Keratinocyte (primary cell): Measurements from ENCODE around the gene MYL5. TPM values are rescaled to one million over a fixed set of nuclear protein-coding genes. Genes with fewer than 3 reads are reported as not detected.

ENCODE experiments used
- DNase-seq: peaks from one replicate; pipeline ENCODE4 v3.0.0-alpha.2; 2011; ENCODE audit warnings: low read depth, missing footprints, low spot score
- FAIRE-seq: peaks from 2 replicates; lab custom pipeline; 2011; peaks lifted over from hg19 to GRCh38; lab: Jason Lieb, UNC
- H2AFZ ChIP-seq: 2 replicates; pipeline ENCODE4 v1.6.0; 2012; ENCODE audit warnings: low read length, control low read depth, inconsistent platforms; ENCODE audit not compliant: control insufficient read depth
- H3K27ac ChIP-seq: 2 replicates; pipeline ENCODE4 v1.5.1; 2011; ENCODE audit warnings: low read length; ENCODE audit not compliant: control insufficient read depth, insufficient read depth
- H3K27me3 ChIP-seq: 3 replicates; pipeline ENCODE4 v1.6.0; 2011; ENCODE audit warnings: low read length; ENCODE audit not compliant: control insufficient read depth, insufficient read depth; ENCODE audit errors: extremely low read depth
- H3K36me3 ChIP-seq, 2 experiments: 2 replicates in 1 of 2; 3 replicates in 1 of 2; pipeline ENCODE4 v1.5.1; 2011; ENCODE audit warnings: low read length in 2 of 2, mild to moderate bottlenecking in 1 of 2; ENCODE audit not compliant: control insufficient read depth in 2 of 2, insufficient read depth in 2 of 2; ENCODE audit errors: extremely low read depth in 1 of 2
- H3K4me1 ChIP-seq: 3 replicates; pipeline ENCODE4 v1.5.1; 2011; ENCODE audit warnings: low read length; ENCODE audit not compliant: control insufficient read depth, insufficient read depth; ENCODE audit errors: extremely low read depth
- H3K4me2 ChIP-seq: 3 replicates; pipeline ENCODE4 v1.6.0; 2011; ENCODE audit warnings: low read depth, low read length; ENCODE audit not compliant: control insufficient read depth, insufficient read depth; ENCODE audit errors: extremely low read depth
- H3K4me3 ChIP-seq, 3 experiments: fragments of 200-600 bp in 1 of 3; sonication (generic) in 1 of 3; 2 replicates in 2 of 3; 3 replicates in 1 of 3; pipeline ENCODE4 v1.5.1; 2011 to 2016; ENCODE audit warnings: low read length in 3 of 3, mild to moderate bottlenecking in 3 of 3, control low read depth in 2 of 3, inconsistent platforms in 1 of 3, low read depth in 1 of 3, mixed read lengths in 1 of 3, mixed run types in 1 of 3, moderate library complexity in 1 of 3; ENCODE audit not compliant: control insufficient read depth in 2 of 3, insufficient read depth in 2 of 3; ENCODE audit errors: extremely low read depth in 1 of 3
- H3K79me2 ChIP-seq: 2 replicates; pipeline ENCODE4 v1.6.0; 2012; ENCODE audit warnings: low read length; ENCODE audit not compliant: control insufficient read depth, insufficient read depth
- H3K9ac ChIP-seq: 3 replicates; pipeline ENCODE4 v1.6.0; 2011; ENCODE audit warnings: low read length; ENCODE audit not compliant: control insufficient read depth, insufficient read depth; ENCODE audit errors: extremely low read depth
- H3K9me1 ChIP-seq: 3 replicates; pipeline ENCODE4 v1.6.0; 2011; ENCODE audit warnings: low read length; ENCODE audit not compliant: control insufficient read depth, insufficient read depth; ENCODE audit errors: extremely low read depth
- H3K9me3 ChIP-seq: 2 replicates; pipeline ENCODE4 v1.5.1; 2012; ENCODE audit warnings: low read depth, low read length; ENCODE audit not compliant: control insufficient read depth
- H4K20me1 ChIP-seq: 3 replicates; pipeline ENCODE4 v1.6.0; 2011; ENCODE audit warnings: low read length; ENCODE audit not compliant: control insufficient read depth, insufficient read depth; ENCODE audit errors: extremely low read depth
- EZH2 ChIP-seq: IDR thresholded peaks from one replicate; pipeline ENCODE4 v1.6.1; 2012; ENCODE audit warnings: inconsistent platforms, mild to moderate bottlenecking, low read length, moderate library complexity
- dilution Hi-C: fragments of 300-500 bp; cut with MboI; formaldehyde crosslinking; loops from one replicate; pipeline ENCODE4 v1.7.0; 2020; ENCODE audit warnings: low sequenced_read_pairs; ENCODE audit not compliant: extremely low pct_ligation_motif_present
- polyA plus RNA-seq, 5 experiments: library from polyadenylated mRNA; depleted of rRNA in 3 of 5; stranded (reverse) in 3 of 5; stranded (forward) in 1 of 5; unstranded in 1 of 5; fragments of >200 nt; gene quantifications; 1 replicate in 1 of 5; 2 replicates in 3 of 5; 3 replicates in 1 of 5; pipeline versions ENCODE4 v1.2.1 to v1.2.3, GENCODE V29; 2011 to 2012; ENCODE audit warnings: missing spikeins in 2 of 5, low read depth in 1 of 5, low replicate concordance in 1 of 5
- TF ChIP-seq, protein P1 (sequence below), 3 experiments: IDR thresholded peaks in 1 of 3; conservative IDR thresholded peaks in 1 of 3; optimal IDR thresholded peaks in 1 of 3; 2 replicates in 2 of 3; 3 replicates in 1 of 3; pipeline versions ENCODE3 to v1.5.1; 2011; ENCODE audit warnings: low read length in 3 of 3, mild to moderate bottlenecking in 3 of 3, moderate library complexity in 2 of 3, control low read depth in 1 of 3, inconsistent platforms in 1 of 3; ENCODE audit not compliant: insufficient read depth in 2 of 3; ENCODE audit errors: extremely low read depth in 1 of 3

MYL5 gene
- polyA plus RNA-seq, 1 donor (not counting 4 experiments of a cell fraction or from before 2014, with no cell fraction given), result 8.0 TPM

DNA sequence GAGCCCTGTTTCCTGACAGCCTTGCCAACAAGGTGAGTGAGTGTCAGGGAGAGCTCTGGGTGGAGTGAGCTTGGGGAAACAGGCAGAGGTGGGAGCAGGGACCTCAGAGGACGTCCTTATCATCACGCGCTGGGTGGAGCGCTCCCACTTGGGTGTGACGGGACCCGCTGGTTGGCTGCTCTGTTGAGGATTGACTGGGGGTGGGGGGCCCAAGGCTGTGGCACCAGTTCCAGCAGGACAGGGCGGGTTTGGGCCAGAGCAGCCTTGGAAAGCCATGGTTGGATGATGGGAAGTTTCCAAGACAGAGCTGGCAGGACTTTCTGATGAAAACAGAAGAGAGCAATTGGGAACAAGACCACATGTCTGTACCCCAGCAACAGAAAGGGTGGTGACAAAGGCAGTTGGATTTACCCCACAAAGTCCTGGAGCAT lies 28.3 kb downstream of the MYL5 start:
- Histone ChIP-seq H3K4me3 (no peak overlapping the region), H4K20me1 (no peaks in the 10 kb centered on the region), H3K36me3 (no peaks in the 10 kb centered on the region), H3K27ac (no peak overlapping the region), H3K9me3 (no peaks in the 10 kb centered on the region), H3K79me2 (peaks cover 14% of the 10 kb centered on the region), H3K4me1 (peaks cover 27% of the 10 kb centered on the region), H3K4me2 (no peak overlapping the region), H2AFZ (peak overlapping the region; percentile 9), H3K27me3 (no peaks in the 10 kb centered on the region), H3K9me1 (no peaks in the 10 kb centered on the region), H3K9ac (no peak overlapping the region)
- no peak for FAIRE-seq
- dilution Hi-C loops, result no loop called here
- DNase-seq, result no peak
- TF ChIP-seq, protein P1, sequence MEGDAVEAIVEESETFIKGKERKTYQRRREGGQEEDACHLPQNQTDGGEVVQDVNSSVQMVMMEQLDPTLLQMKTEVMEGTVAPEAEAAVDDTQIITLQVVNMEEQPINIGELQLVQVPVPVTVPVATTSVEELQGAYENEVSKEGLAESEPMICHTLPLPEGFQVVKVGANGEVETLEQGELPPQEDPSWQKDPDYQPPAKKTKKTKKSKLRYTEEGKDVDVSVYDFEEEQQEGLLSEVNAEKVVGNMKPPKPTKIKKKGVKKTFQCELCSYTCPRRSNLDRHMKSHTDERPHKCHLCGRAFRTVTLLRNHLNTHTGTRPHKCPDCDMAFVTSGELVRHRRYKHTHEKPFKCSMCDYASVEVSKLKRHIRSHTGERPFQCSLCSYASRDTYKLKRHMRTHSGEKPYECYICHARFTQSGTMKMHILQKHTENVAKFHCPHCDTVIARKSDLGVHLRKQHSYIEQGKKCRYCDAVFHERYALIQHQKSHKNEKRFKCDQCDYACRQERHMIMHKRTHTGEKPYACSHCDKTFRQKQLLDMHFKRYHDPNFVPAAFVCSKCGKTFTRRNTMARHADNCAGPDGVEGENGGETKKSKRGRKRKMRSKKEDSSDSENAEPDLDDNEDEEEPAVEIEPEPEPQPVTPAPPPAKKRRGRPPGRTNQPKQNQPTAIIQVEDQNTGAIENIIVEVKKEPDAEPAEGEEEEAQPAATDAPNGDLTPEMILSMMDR (optimal IDR thresholded peaks at IDR 0.05 in 1 of 3, IDR thresholded peaks at IDR 0.05 in 1 of 3, conservative IDR thresholded peaks at IDR 0.05 in 1 of 3; ENCODE audit: extremely low read depth in 1 of 3, insufficient read depth in 2 of 3, low read length in 3 of 3), result no peak
- TF ChIP-seq EZH2, result no peak

DNA sequence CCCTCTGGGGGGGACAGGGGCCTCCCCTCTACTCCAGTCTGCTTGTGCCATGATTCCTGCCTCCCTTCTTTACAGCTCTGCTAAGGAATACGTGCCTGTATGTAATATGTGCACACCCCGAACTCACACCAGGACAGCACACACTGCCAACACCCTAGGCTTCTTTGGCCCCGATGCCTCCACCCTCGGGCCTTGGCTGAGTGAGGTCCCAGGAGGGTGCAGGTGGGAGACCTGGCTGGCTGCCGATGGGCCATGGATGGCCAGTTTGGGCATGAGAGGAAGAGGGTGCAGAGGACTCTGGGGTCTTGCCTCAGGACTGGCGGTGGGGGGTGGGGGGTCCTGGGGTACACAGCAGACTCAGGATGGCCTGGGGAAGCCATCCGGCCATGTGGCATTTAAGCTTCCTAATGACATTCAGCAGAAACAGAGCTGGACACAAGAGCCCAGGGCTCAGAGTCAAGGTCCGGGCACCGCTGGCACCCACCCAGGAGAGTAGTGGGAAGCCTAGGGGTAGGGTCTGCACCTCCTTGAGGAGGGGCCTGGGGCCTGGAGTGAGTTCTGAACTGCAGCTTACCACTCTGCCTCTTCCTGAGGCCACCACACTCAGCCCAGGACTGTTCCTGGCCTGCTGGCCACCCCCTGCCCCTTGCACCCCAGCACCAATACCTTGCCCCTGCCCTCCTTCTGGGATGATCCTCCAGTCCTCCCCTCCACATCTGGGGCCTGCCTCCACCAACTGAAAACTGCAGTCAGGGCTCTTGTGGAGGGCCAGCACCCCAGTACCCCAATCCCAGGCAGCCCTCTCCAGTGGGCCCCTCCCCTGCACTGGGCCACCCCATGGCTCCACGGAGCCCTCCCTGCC lies 29.2 kb downstream of the MYL5 start:
- peaks cover 27% of the 10 kb centered on the region for H3K4me1 ChIP-seq
- no peaks in the 10 kb centered on the region for H3K36me3 ChIP-seq
- no peak overlapping the region for H2AFZ ChIP-seq
- H3K4me2 ChIP-seq, result no peak overlapping the region
- H3K4me3 ChIP-seq, result no peak overlapping the region
- TF ChIP-seq EZH2, result no peak
- TF ChIP-seq, protein P1 (optimal IDR thresholded peaks at IDR 0.05 in 1 of 3, IDR thresholded peaks at IDR 0.05 in 1 of 3, conservative IDR thresholded peaks at IDR 0.05 in 1 of 3; ENCODE audit: extremely low read depth in 1 of 3, insufficient read depth in 2 of 3, low read length in 3 of 3), result no peak
- H3K9ac ChIP-seq, result no peak overlapping the region
- H3K9me3 ChIP-seq, result no peaks in the 10 kb centered on the region
- no peak for DNase-seq
- no peaks in the 10 kb centered on the region for H4K20me1 ChIP-seq
- H3K9me1 ChIP-seq, result peaks cover 3% of the 10 kb centered on the region
- no peak overlapping the region for H3K27ac ChIP-seq
- dilution Hi-C loops, result no loop called here
- no peak for FAIRE-seq
- H3K79me2 ChIP-seq, result peaks cover 20% of the 10 kb centered on the region
- no peaks in the 10 kb centered on the region for H3K27me3 ChIP-seq
